SK-N-SH treated with all-trans-retinoic acid at 6 μM for 48 hours (cell line): Measurements from ENCODE around the gene STK39.
"Not testable (repeated sequence)": the region's sequence is repeated elsewhere in the genome, so short reads cannot be mapped to it uniquely, and the experiment has no call there.

ENCODE experiments used
- ATAC-seq: fragments of 200-7000 bp; cut with Tn5 transposase; 3 replicates; pipeline ENCODE4 v1.9.1; 2020; ENCODE audit warnings: mild to moderate bottlenecking, moderate library complexity
- ARNTL ChIP-seq: fragments of 450-650 bp; formaldehyde crosslinking; IDR thresholded peaks from 2 replicates; pipeline ENCODE4 v1.5.0; 2020; ENCODE audit warnings: low read depth, mild to moderate bottlenecking, moderate library complexity, borderline replicate concordance
- BACH2 ChIP-seq: fragments of 250-450 bp; sonication (Bioruptor Pico); IDR thresholded peaks from 2 replicates; pipeline ENCODE4 v1.9.0; 2021; ENCODE audit warnings: mild to moderate bottlenecking, borderline replicate concordance
- CREB5 ChIP-seq: fragments of 250-450 bp; sonication (Bioruptor Pico); IDR thresholded peaks from 2 replicates; pipeline ENCODE4 v1.5.1; 2020; ENCODE audit warnings: low read depth, mild to moderate bottlenecking, moderate library complexity
- CSRNP3 ChIP-seq: fragments of 250-450 bp; sonication (Bioruptor Pico); IDR thresholded peaks from 2 replicates; pipeline ENCODE4 v1.5.1; 2021; ENCODE audit warnings: mild to moderate bottlenecking, moderate library complexity
- ESRRG ChIP-seq: fragments of 250-450 bp; sonication (Bioruptor Pico); IDR thresholded peaks from 2 replicates; pipeline ENCODE4 v1.6.1; 2021; ENCODE audit warnings: mild to moderate bottlenecking
- GLIS3 ChIP-seq: fragments of 250-450 bp; sonication (Bioruptor Pico); IDR thresholded peaks from 2 replicates; pipeline ENCODE4 v1.5.0; 2020; ENCODE audit warnings: mild to moderate bottlenecking, moderate library complexity
- ISL1 ChIP-seq: fragments of 250-450 bp; sonication (Bioruptor Pico); IDR thresholded peaks from 2 replicates; pipeline ENCODE4 v2.1.2; 2022; ENCODE audit warnings: mild to moderate bottlenecking, moderate library complexity
- OSR1 ChIP-seq: fragments of 250-450 bp; sonication (Bioruptor Pico); IDR thresholded peaks from 2 replicates; pipeline ENCODE4 v1.8.0; 2022; ENCODE audit warnings: moderate library complexity, mild to moderate bottlenecking, inconsistent platforms
- PATZ1 ChIP-seq: fragments of 250-450 bp; sonication (Bioruptor Pico); IDR thresholded peaks from 2 replicates; pipeline ENCODE4 v1.8.0; 2020; ENCODE audit warnings: mild to moderate bottlenecking, moderate library complexity, borderline replicate concordance
- PPARA ChIP-seq: fragments of 250-450 bp; sonication (Bioruptor Pico); IDR thresholded peaks from 2 replicates; pipeline ENCODE4 v1.5.0; 2020; ENCODE audit warnings: mild to moderate bottlenecking, borderline replicate concordance
- RARB ChIP-seq: fragments of 250-450 bp; sonication (Bioruptor Pico); IDR thresholded peaks from 2 replicates; pipeline ENCODE4 v1.8.0; 2021; ENCODE audit warnings: mild to moderate bottlenecking, moderate library complexity
- SNAI2 ChIP-seq: fragments of 250-450 bp; sonication (Bioruptor Pico); IDR thresholded peaks from 2 replicates; pipeline ENCODE4 v1.5.0; 2020; ENCODE audit warnings: mild to moderate bottlenecking, moderate library complexity
- TCF4 ChIP-seq: fragments of 250-450 bp; sonication (Bioruptor Pico); IDR thresholded peaks from 2 replicates; pipeline ENCODE4 v1.8.0; 2021; ENCODE audit warnings: mild to moderate bottlenecking, moderate library complexity, borderline replicate concordance
- TSHZ2 ChIP-seq: fragments of 250-450 bp; sonication (Bioruptor Pico); IDR thresholded peaks from 2 replicates; pipeline ENCODE4 v1.5.0; 2020; ENCODE audit warnings: mild to moderate bottlenecking, moderate library complexity
- ZC3H10 ChIP-seq: fragments of 250-450 bp; sonication (Bioruptor Pico); IDR thresholded peaks from 2 replicates; pipeline ENCODE4 v1.5.1; 2021; ENCODE audit warnings: mild to moderate bottlenecking, moderate library complexity
- ZFP3 ChIP-seq: fragments of 250-450 bp; sonication (Bioruptor Pico); IDR thresholded peaks from 2 replicates; pipeline ENCODE4 v1.5.0; 2020; ENCODE audit warnings: mild to moderate bottlenecking, moderate library complexity
- ZFP30 ChIP-seq: fragments of 450-650 bp; formaldehyde crosslinking; IDR thresholded peaks from 2 replicates; pipeline ENCODE4 v1.5.0; 2022; ENCODE audit warnings: mild to moderate bottlenecking, moderate library complexity
- ZNF565 ChIP-seq: fragments of 450-650 bp; formaldehyde crosslinking; conservative IDR thresholded peaks from 2 replicates; pipeline ENCODE4 v1.5.0; 2020; ENCODE audit warnings: low read depth, mild to moderate bottlenecking, moderate library complexity
- ZNF8 ChIP-seq: fragments of 450-650 bp; formaldehyde crosslinking; IDR thresholded peaks from 2 replicates; pipeline ENCODE4 v1.5.0; 2020; ENCODE audit warnings: mild to moderate bottlenecking, moderate library complexity

The STK39 gene

GRCh38 chr2:168130346-168130745 lies 117.0 kb downstream of the STK39 start:
- no peak for ATAC-seq
- TF ChIP-seq TCF4 (CRISPR knock-in tag) (no peak), ARNTL (CRISPR knock-in tag) (no peak), CSRNP3 (CRISPR knock-in tag) (no peak), ISL1 (no peak), CREB5 (CRISPR knock-in tag) (no peak), ZFP30 (CRISPR knock-in tag) (no peak)

GRCh38 chr2:168127371-168127770 lies 120.0 kb downstream of the STK39 start:
- TF ChIP-seq CSRNP3 (CRISPR knock-in tag), result no peak
- TF ChIP-seq GLIS3 (CRISPR knock-in tag), result no peak
- TF ChIP-seq PPARA (CRISPR knock-in tag), result no peak
- TF ChIP-seq TSHZ2 (CRISPR knock-in tag), result no peak
- no peak for TF ChIP-seq ESRRG
- TF ChIP-seq ISL1, result no peak
- no peak for TF ChIP-seq ZFP3
- ATAC-seq, result no peak

GRCh38 chr2:168122210-168122609 lies 125.2 kb downstream of the STK39 start:
- TF ChIP-seq ZNF8 (CRISPR knock-in tag), result peak; percentile 63

GRCh38 chr2:168120730-168121129 lies 126.7 kb downstream of the STK39 start:
- no peak for TF ChIP-seq ARNTL (CRISPR knock-in tag)
- no peak for ATAC-seq

More at GRCh38 chr2:168122210-168122609, 125.2 kb downstream of the STK39 start:
- not testable (repeated sequence) for ATAC-seq

- no peak for ATAC-seq
- TF ChIP-seq ZC3H10 (CRISPR knock-in tag) (no peak), ARNTL (CRISPR knock-in tag) (no peak), SNAI2 (CRISPR knock-in tag) (no peak), CSRNP3 (CRISPR knock-in tag) (no peak), RARB (CRISPR knock-in tag) (no peak), BACH2 (CRISPR knock-in tag) (no peak), ZFP3 (no peak), PATZ1 (CRISPR knock-in tag) (no peak), OSR1 (no peak), ZFP30 (CRISPR knock-in tag) (no peak), ZNF565 (CRISPR knock-in tag) (no peak), CREB5 (CRISPR knock-in tag) (no peak), TCF4 (CRISPR knock-in tag) (no peak)
These were observed 127.1 kb downstream of the STK39 start for GRCh38 chr2:168120310-168120709.
